ENCODE data around the gene C1QB.

C1QB gene

GRCh38 chr1:22645931-22646330 lies 7.1 kb upstream of the C1QB start:
- no peaks in the 10 kb centered on the region for H3K36me3 ChIP-seq (ENCODE audit: control insufficient read depth, insufficient read depth, low read length)
- no peak overlapping the region for H3K4me3 ChIP-seq (ENCODE audit: low read depth, low read length)
- H3K4me1 ChIP-seq (ENCODE audit: control insufficient read depth, insufficient read depth, low read length): no peaks in the 10 kb centered on the region
- H3K9me3 ChIP-seq (ENCODE audit: control insufficient read depth, insufficient read depth, low read length): no peaks in the 10 kb centered on the region
- no peak overlapping the region for H3K9ac ChIP-seq (ENCODE audit: low read depth, low read length)
- H3K27me3 ChIP-seq (ENCODE audit: control insufficient read depth, insufficient read depth, low read length): no peaks in the 10 kb centered on the region
- no peak overlapping the region for H3K27ac ChIP-seq (ENCODE audit: low read depth, low read length)

- H3K4me3 ChIP-seq (ENCODE audit: low read depth, low read length): no peak overlapping the region
- no peaks in the 10 kb centered on the region for H3K27me3 ChIP-seq (ENCODE audit: control insufficient read depth, insufficient read depth, low read length)
- no peaks in the 10 kb centered on the region for H3K36me3 ChIP-seq (ENCODE audit: control insufficient read depth, insufficient read depth, low read length)
- no peak overlapping the region for H3K27ac ChIP-seq (ENCODE audit: low read depth, low read length)
- H3K9me3 ChIP-seq (ENCODE audit: control insufficient read depth, insufficient read depth, low read length): no peaks in the 10 kb centered on the region
- no peak overlapping the region for H3K9ac ChIP-seq (ENCODE audit: low read depth, low read length)
- no peaks in the 10 kb centered on the region for H3K4me1 ChIP-seq (ENCODE audit: control insufficient read depth, insufficient read depth, low read length)
These were observed 6.7 kb upstream of the C1QB start for GRCh38 chr1:22646384-22646783.

GRCh38 chr1:22650089-22650693 lies 2.8 kb upstream of the C1QB start:
- Histone ChIP-seq H3K4me1 (ENCODE audit: control insufficient read depth, insufficient read depth, low read length) (no peaks in the 10 kb centered on the region), H3K9me3 (ENCODE audit: control insufficient read depth, insufficient read depth, low read length) (no peaks in the 10 kb centered on the region), H3K27ac (ENCODE audit: low read depth, low read length) (no peak overlapping the region), H3K4me3 (ENCODE audit: low read depth, low read length) (no peak overlapping the region), H3K9ac (ENCODE audit: low read depth, low read length) (no peak overlapping the region), H3K27me3 (ENCODE audit: control insufficient read depth, insufficient read depth, low read length) (no peaks in the 10 kb centered on the region), H3K36me3 (ENCODE audit: control insufficient read depth, insufficient read depth, low read length) (no peaks in the 10 kb centered on the region)

GRCh38 chr1:22651941-22652856 lies 837 bp upstream of the C1QB start:
- H3K4me1 ChIP-seq (ENCODE audit: control insufficient read depth, insufficient read depth, low read length): no peaks in the 10 kb centered on the region
- H3K27me3 ChIP-seq (ENCODE audit: control insufficient read depth, insufficient read depth, low read length): no peaks in the 10 kb centered on the region
- no peaks in the 10 kb centered on the region for H3K9me3 ChIP-seq (ENCODE audit: control insufficient read depth, insufficient read depth, low read length)
- H3K9ac ChIP-seq (ENCODE audit: low read depth, low read length): no peak overlapping the region
- H3K36me3 ChIP-seq (ENCODE audit: control insufficient read depth, insufficient read depth, low read length): no peaks in the 10 kb centered on the region
- no peak overlapping the region for H3K4me3 ChIP-seq (ENCODE audit: low read depth, low read length)
- H3K27ac ChIP-seq (ENCODE audit: low read depth, low read length): no peak overlapping the region

GRCh38 chr1:22654692-22655091 lies 1.7 kb downstream of the C1QB start:
- no peaks in the 10 kb centered on the region for H3K9me3 ChIP-seq (ENCODE audit: control insufficient read depth, insufficient read depth, low read length)
- no peak overlapping the region for H3K4me3 ChIP-seq (ENCODE audit: low read depth, low read length)
- no peak overlapping the region for H3K9ac ChIP-seq (ENCODE audit: low read depth, low read length)
- H3K36me3 ChIP-seq (ENCODE audit: control insufficient read depth, insufficient read depth, low read length): no peaks in the 10 kb centered on the region
- no peak overlapping the region for H3K27ac ChIP-seq (ENCODE audit: low read depth, low read length)
- H3K27me3 ChIP-seq (ENCODE audit: control insufficient read depth, insufficient read depth, low read length): no peaks in the 10 kb centered on the region
- H3K4me1 ChIP-seq (ENCODE audit: control insufficient read depth, insufficient read depth, low read length): no peaks in the 10 kb centered on the region

GRCh38 chr1:22658385-22659163 lies 5.5 kb downstream of the C1QB start:
- no peaks in the 10 kb centered on the region for H3K9me3 ChIP-seq (ENCODE audit: control insufficient read depth, insufficient read depth, low read length)
- H3K36me3 ChIP-seq (ENCODE audit: control insufficient read depth, insufficient read depth, low read length): no peaks in the 10 kb centered on the region
- no peak overlapping the region for H3K27ac ChIP-seq (ENCODE audit: low read depth, low read length)
- H3K4me1 ChIP-seq (ENCODE audit: control insufficient read depth, insufficient read depth, low read length): no peaks in the 10 kb centered on the region
- no peak overlapping the region for H3K9ac ChIP-seq (ENCODE audit: low read depth, low read length)
- no peaks in the 10 kb centered on the region for H3K27me3 ChIP-seq (ENCODE audit: control insufficient read depth, insufficient read depth, low read length)
- no peak overlapping the region for H3K4me3 ChIP-seq (ENCODE audit: low read depth, low read length)

GRCh38 chr1:22660716-22661241 lies 7.7 kb downstream of the C1QB start:
- no peak overlapping the region for H3K4me3 ChIP-seq (ENCODE audit: low read depth, low read length)
- no peaks in the 10 kb centered on the region for H3K36me3 ChIP-seq (ENCODE audit: control insufficient read depth, insufficient read depth, low read length)
- H3K9me3 ChIP-seq (ENCODE audit: control insufficient read depth, insufficient read depth, low read length): no peaks in the 10 kb centered on the region
- no peaks in the 10 kb centered on the region for H3K4me1 ChIP-seq (ENCODE audit: control insufficient read depth, insufficient read depth, low read length)
- no peaks in the 10 kb centered on the region for H3K27me3 ChIP-seq (ENCODE audit: control insufficient read depth, insufficient read depth, low read length)
- H3K27ac ChIP-seq (ENCODE audit: low read depth, low read length): no peak overlapping the region
- H3K9ac ChIP-seq (ENCODE audit: low read depth, low read length): no peak overlapping the region

- Histone ChIP-seq H3K36me3 (ENCODE audit: control insufficient read depth, insufficient read depth, low read length) (no peaks in the 10 kb centered on the region), H3K4me3 (ENCODE audit: low read depth, low read length) (no peak overlapping the region), H3K27me3 (ENCODE audit: control insufficient read depth, insufficient read depth, low read length) (no peaks in the 10 kb centered on the region), H3K27ac (ENCODE audit: low read depth, low read length) (no peak overlapping the region), H3K9me3 (ENCODE audit: control insufficient read depth, insufficient read depth, low read length) (no peaks in the 10 kb centered on the region), H3K9ac (ENCODE audit: low read depth, low read length) (no peak overlapping the region), H3K4me1 (ENCODE audit: control insufficient read depth, insufficient read depth, low read length) (peaks cover 4% of the 10 kb centered on the region; the same call in 1 of the 2 replicates)
These were observed 8.8 kb downstream of the C1QB start for GRCh38 chr1:22661880-22662279.

GRCh38 chr1:22662318-22662717 lies 9.3 kb downstream of the C1QB start:
- no peaks in the 10 kb centered on the region for H3K27me3 ChIP-seq (ENCODE audit: control insufficient read depth, insufficient read depth, low read length)
- H3K9me3 ChIP-seq (ENCODE audit: control insufficient read depth, insufficient read depth, low read length): no peaks in the 10 kb centered on the region
- no peaks in the 10 kb centered on the region for H3K36me3 ChIP-seq (ENCODE audit: control insufficient read depth, insufficient read depth, low read length)
- no peak overlapping the region for H3K27ac ChIP-seq (ENCODE audit: low read depth, low read length)
- H3K4me3 ChIP-seq (ENCODE audit: low read depth, low read length): no peak overlapping the region
- peaks cover 4% of the 10 kb centered on the region; the same call in 1 of the 2 replicates for H3K4me1 ChIP-seq (ENCODE audit: control insufficient read depth, insufficient read depth, low read length)
- no peak overlapping the region for H3K9ac ChIP-seq (ENCODE audit: low read depth, low read length)

GRCh38 chr1:22662986-22663408 lies 10.0 kb downstream of the C1QB start:
- no peak overlapping the region for H3K4me3 ChIP-seq (ENCODE audit: low read depth, low read length)
- no peaks in the 10 kb centered on the region for H3K27me3 ChIP-seq (ENCODE audit: control insufficient read depth, insufficient read depth, low read length)
- no peak overlapping the region for H3K9ac ChIP-seq (ENCODE audit: low read depth, low read length)
- no peaks in the 10 kb centered on the region for H3K9me3 ChIP-seq (ENCODE audit: control insufficient read depth, insufficient read depth, low read length)
- no peak overlapping the region for H3K27ac ChIP-seq (ENCODE audit: low read depth, low read length)
- no peaks in the 10 kb centered on the region for H3K36me3 ChIP-seq (ENCODE audit: control insufficient read depth, insufficient read depth, low read length)
- peaks cover 4% of the 10 kb centered on the region; the same call in 1 of the 2 replicates for H3K4me1 ChIP-seq (ENCODE audit: control insufficient read depth, insufficient read depth, low read length)
